HG02981 (cell line): ENCODE data around the gene PRRX2.
"Not testable (repeated sequence)": the region's sequence is repeated elsewhere in the genome, so short reads cannot be mapped to it uniquely, and the experiment has no call there.

Experiments used
- ATAC-seq: cut with Tn5 transposase; IDR thresholded peaks from one replicate; pipeline ENCODE4 v1.9.1; 2021; ENCODE audit warnings: mild to moderate bottlenecking, moderate library complexity; ENCODE audit not compliant: unreplicated experiment

Gene PRRX2

GRCh38 chr9:129755151-129755550 lies 89.7 kb downstream of the PRRX2 start:
- no peak for ATAC-seq

- ATAC-seq = no peak
Observed at GRCh38 chr9:129756191-129756590, 90.7 kb downstream of the PRRX2 start.

- no peak for ATAC-seq
Observed at GRCh38 chr9:129757045-129757444, 91.6 kb downstream of the PRRX2 start.

- no peak for ATAC-seq
Observed at GRCh38 chr9:129759319-129759718, 93.9 kb downstream of the PRRX2 start.

- no peak for ATAC-seq
Observed at GRCh38 chr9:129759804-129760502, 94.5 kb downstream of the PRRX2 start.

- ATAC-seq = not testable (repeated sequence)
Observed at GRCh38 chr9:129760784-129761183, 95.3 kb downstream of the PRRX2 start.

- ATAC-seq = no peak
Observed at GRCh38 chr9:129761293-129761900, 96.0 kb downstream of the PRRX2 start.

GRCh38 chr9:129761901-129762369 lies 96.5 kb downstream of the PRRX2 start:
- ATAC-seq = no peak

- not testable (repeated sequence) for ATAC-seq
Observed at GRCh38 chr9:129762370-129762984, 97.0 kb downstream of the PRRX2 start.

- no peak for ATAC-seq
Observed at GRCh38 chr9:129762985-129763926, 97.8 kb downstream of the PRRX2 start.

- ATAC-seq = no peak
Observed at GRCh38 chr9:129765764-129766317, 100.4 kb downstream of the PRRX2 start.

GRCh38 chr9:129768486-129768885 lies 103.0 kb downstream of the PRRX2 start:
- no peak for ATAC-seq

GRCh38 chr9:129769669-129770068 lies 104.2 kb downstream of the PRRX2 start:
- no peak for ATAC-seq

- no peak for ATAC-seq
Observed at GRCh38 chr9:129770741-129771140, 105.3 kb downstream of the PRRX2 start.
